Caco-2 (cell line): Measurements from ENCODE around the gene ATXN1. TPM values are rescaled to one million over a fixed set of nuclear protein-coding genes. Genes with fewer than 3 reads are reported as not detected.

Experiments used
- BruUV-seq: library from RNA; stranded (reverse); fragments of 400-500 nt; replicated peaks from 2 replicates; lab custom pipeline; 2021; lab: Mats Ljungman, UMichigan
- CTCF ChIA-PET: fragments of 300-600 bp; sonication (Branson Sonifier 250); formaldehyde crosslinking; loops from one replicate; lab custom pipeline; 2022; ENCODE audit warnings: antibody characterized with exemption; lab: Charles Lee
- POLR2A ChIA-PET: fragments of 300-600 bp; sonication (Branson Sonifier 250); formaldehyde crosslinking; loops from one replicate; lab custom pipeline; 2022; ENCODE audit warnings: antibody characterized with exemption; lab: Charles Lee
- DNase-seq, 2 experiments: peaks; one replicate each; pipeline versions ENCODE4 v3.0.0 to v3.0.0-alpha.2; 2020 to 2022
- H3K27me3 ChIP-seq: replicated peaks from 2 replicates; pipeline ENCODE4 v1.6.0; 2011; ENCODE audit warnings: low read length; ENCODE audit not compliant: control insufficient read depth, insufficient read depth
- H3K36me3 ChIP-seq: 2 replicates; pipeline ENCODE4 v1.5.1; 2011; ENCODE audit warnings: low read length; ENCODE audit not compliant: control insufficient read depth, insufficient read depth
- H3K4me1 ChIP-seq: fragments of 250-450 bp; sonication (Bioruptor Pico); 2 replicates; pipeline ENCODE4 v1.5.1; 2020; ENCODE audit warnings: mild to moderate bottlenecking
- H3K4me3 ChIP-seq: 2 replicates; pipeline ENCODE4 v1.5.1; 2011; ENCODE audit warnings: low read depth, mild to moderate bottlenecking, control low read depth, low read length
- H3K9me3 ChIP-seq: fragments of 250-450 bp; sonication (Bioruptor Pico); 2 replicates; pipeline ENCODE4 v1.5.1; 2020; ENCODE audit warnings: mild to moderate bottlenecking, moderate library complexity
- H3K27ac Mint-ChIP-seq: one replicate; pipeline ENCODE4 v1.8.0; 2022; ENCODE audit warnings: mixed read lengths; ENCODE audit not compliant: unreplicated experiment
- H3K27me3 Mint-ChIP-seq: one replicate; pipeline ENCODE4 v1.8.0; 2022; ENCODE audit warnings: mixed read lengths; ENCODE audit not compliant: insufficient read depth, unreplicated experiment
- H3K36me3 Mint-ChIP-seq: one replicate; pipeline ENCODE4 v1.8.0; 2022; ENCODE audit warnings: mild to moderate bottlenecking, mixed read lengths; ENCODE audit not compliant: insufficient read depth, unreplicated experiment
- H3K4me1 Mint-ChIP-seq: one replicate; pipeline ENCODE4 v1.8.0; 2022; ENCODE audit warnings: low read depth, mixed read lengths; ENCODE audit not compliant: unreplicated experiment
- H3K4me3 Mint-ChIP-seq: one replicate; pipeline ENCODE4 v1.8.0; 2022; ENCODE audit warnings: mild to moderate bottlenecking, moderate library complexity, mixed read lengths; ENCODE audit not compliant: unreplicated experiment
- H3K9me3 Mint-ChIP-seq: one replicate; pipeline ENCODE4 v1.8.0; 2022; ENCODE audit warnings: mixed read lengths; ENCODE audit not compliant: unreplicated experiment
- CTCF ChIP-seq, 2 experiments: fragments of 200-600 bp in 1 of 2; IDR thresholded peaks; 1 replicate in 1 of 2; 2 replicates in 1 of 2; pipeline versions ENCODE4 v1.5.1 to v1.8.0; 2011 to 2022; ENCODE audit warnings: antibody characterized with exemption in 1 of 2, control low read depth in 1 of 2, inconsistent platforms in 1 of 2, low read depth in 1 of 2, low read length in 1 of 2, mild to moderate bottlenecking in 1 of 2, moderate library complexity in 1 of 2; ENCODE audit not compliant: insufficient read depth in 1 of 2, severe bottlenecking in 1 of 2, unreplicated experiment in 1 of 2
- intact Hi-C: fragments of 100-400 bp; cut with micrococcal nuclease; formaldehyde crosslinking; loops from one replicate; pipeline ENCODE4 v1.10.0; 2022; ENCODE audit not compliant: unreplicated experiment
- total RNA-seq: library from RNA; stranded (reverse); gene quantifications from 2 replicates; pipeline ENCODE4 v1.2.3, GENCODE V29; 2022

The ATXN1 gene
- total RNA-seq, 1 experiment from 2014 or later, result 14.2 TPM

- Histone ChIP-seq H3K36me3 (peaks cover 1% of the 10 kb centered on the region; the same call in 1 of the 2 replicates), H3K4me1 (peaks cover 35% of the 10 kb centered on the region), H3K9me3 (no peaks in the 10 kb centered on the region), H3K27me3 (no peaks in the 10 kb centered on the region), H3K4me3 (no peak overlapping the region)
- Mint-ChIP-seq H3K4me1 (peaks cover 68% of the 10 kb centered on the region), H3K4me3 (no peak overlapping the region), H3K9me3 (no peaks in the 10 kb centered on the region), H3K27ac (no peak overlapping the region), H3K27me3 (no peaks in the 10 kb centered on the region), H3K36me3 (peaks cover 11% of the 10 kb centered on the region)
- BruUV-seq, result no TSS peak
- intact Hi-C loops, result no loop called here
- DNase-seq, result no peak
- POLR2A ChIA-PET, result no interaction called here
- CTCF ChIA-PET, result interaction anchor here (0.5 kb wide), 1 partner anchor 249 kb away, joined by 3 read pairs; no protein-coding TSS in a partner anchor
- TF ChIP-seq CTCF (IDR thresholded peaks at IDR 0.05; ENCODE audit: insufficient read depth in 1 of 2, low read depth in 1 of 2, low read length in 1 of 2, severe bottlenecking in 1 of 2, unreplicated experiment in 1 of 2), result no peak
Measured at GRCh38 chr6:16748025-16748319, 13.3 kb downstream of the ATXN1 start.

GRCh38 chr6:16747232-16748024, 13.8 kb downstream of the ATXN1 start:
- ChIA-PET POLR2A (no interaction called here), CTCF (interaction anchor here (0.5 kb wide), 1 partner anchor 249 kb away, joined by 3 read pairs; no protein-coding TSS in a partner anchor)
- Histone ChIP-seq H3K4me3 (no peak overlapping the region), H3K36me3 (peaks cover 1% of the 10 kb centered on the region; the same call in 1 of the 2 replicates), H3K4me1 (peaks cover 31% of the 10 kb centered on the region), H3K9me3 (no peaks in the 10 kb centered on the region), H3K27me3 (no peaks in the 10 kb centered on the region)
- Mint-ChIP-seq H3K27ac (no peak overlapping the region), H3K4me3 (no peak overlapping the region), H3K27me3 (no peaks in the 10 kb centered on the region), H3K9me3 (no peaks in the 10 kb centered on the region), H3K36me3 (peaks cover 8% of the 10 kb centered on the region), H3K4me1 (peaks cover 65% of the 10 kb centered on the region)
- intact Hi-C loops, result no loop called here
- no peak for DNase-seq
- no peak for TF ChIP-seq CTCF (IDR thresholded peaks at IDR 0.05; ENCODE audit: insufficient read depth in 1 of 2, low read depth in 1 of 2, low read length in 1 of 2, severe bottlenecking in 1 of 2, unreplicated experiment in 1 of 2)
- BruUV-seq, result no TSS peak

GRCh38 chr6:16746812-16747211, 14.4 kb downstream of the ATXN1 start:
- BruUV-seq, result no TSS peak

More at GRCh38 chr6:16746812-16747211, 14.4 kb downstream of the ATXN1 start:
- H3K4me1 ChIP-seq, result peaks cover 25% of the 10 kb centered on the region
- no peak for TF ChIP-seq CTCF (IDR thresholded peaks at IDR 0.05; ENCODE audit: insufficient read depth in 1 of 2, low read depth in 1 of 2, low read length in 1 of 2, severe bottlenecking in 1 of 2, unreplicated experiment in 1 of 2)
- Mint-ChIP-seq H3K4me3 (no peak overlapping the region), H3K36me3 (peaks cover 5% of the 10 kb centered on the region), H3K27ac (no peak overlapping the region), H3K9me3 (no peaks in the 10 kb centered on the region), H3K27me3 (no peaks in the 10 kb centered on the region), H3K4me1 (peaks cover 62% of the 10 kb centered on the region)
- peaks cover 1% of the 10 kb centered on the region; the same call in 1 of the 2 replicates for H3K36me3 ChIP-seq
- intact Hi-C loops, result no loop called here
- DNase-seq, result no peak
- H3K4me3 ChIP-seq, result no peak overlapping the region
- ChIA-PET CTCF (no interaction called here), POLR2A (no interaction called here)
- H3K9me3 ChIP-seq, result no peaks in the 10 kb centered on the region
- H3K27me3 ChIP-seq, result no peaks in the 10 kb centered on the region
